Uterus (tissue), 2 donors: Measurements from ENCODE around the gene THOC3.

Experiments
- POLR2A ChIP-seq, 2 donors: fragments of 450-650 bp; IDR thresholded peaks; one replicate each; pipeline ENCODE4 v1.6.1; 2016; ENCODE audit warnings: antibody characterized with exemption in 2 of 2, mild to moderate bottlenecking in 1 of 2, moderate library complexity in 1 of 2
- TF ChIP-seq, protein P1 (sequence below), 4 experiments: fragments of 200-600 bp in 2 of 4; fragments of 450-650 bp in 2 of 4; sonication (generic) in 2 of 4; IDR thresholded peaks; one replicate each; pipeline ENCODE4 v1.5.1; 2016 to 2019; ENCODE audit warnings: antibody characterized with exemption in 4 of 4, mild to moderate bottlenecking in 2 of 4, moderate library complexity in 1 of 4

GRCh38 chr5:175920231-175920811 is 47.8 kb downstream of the THOC3 start:
- TF ChIP-seq, protein P1, sequence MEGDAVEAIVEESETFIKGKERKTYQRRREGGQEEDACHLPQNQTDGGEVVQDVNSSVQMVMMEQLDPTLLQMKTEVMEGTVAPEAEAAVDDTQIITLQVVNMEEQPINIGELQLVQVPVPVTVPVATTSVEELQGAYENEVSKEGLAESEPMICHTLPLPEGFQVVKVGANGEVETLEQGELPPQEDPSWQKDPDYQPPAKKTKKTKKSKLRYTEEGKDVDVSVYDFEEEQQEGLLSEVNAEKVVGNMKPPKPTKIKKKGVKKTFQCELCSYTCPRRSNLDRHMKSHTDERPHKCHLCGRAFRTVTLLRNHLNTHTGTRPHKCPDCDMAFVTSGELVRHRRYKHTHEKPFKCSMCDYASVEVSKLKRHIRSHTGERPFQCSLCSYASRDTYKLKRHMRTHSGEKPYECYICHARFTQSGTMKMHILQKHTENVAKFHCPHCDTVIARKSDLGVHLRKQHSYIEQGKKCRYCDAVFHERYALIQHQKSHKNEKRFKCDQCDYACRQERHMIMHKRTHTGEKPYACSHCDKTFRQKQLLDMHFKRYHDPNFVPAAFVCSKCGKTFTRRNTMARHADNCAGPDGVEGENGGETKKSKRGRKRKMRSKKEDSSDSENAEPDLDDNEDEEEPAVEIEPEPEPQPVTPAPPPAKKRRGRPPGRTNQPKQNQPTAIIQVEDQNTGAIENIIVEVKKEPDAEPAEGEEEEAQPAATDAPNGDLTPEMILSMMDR (IDR thresholded peaks at IDR 0.05), result no peak
- no peak for TF ChIP-seq POLR2A (IDR thresholded peaks at IDR 0.05)
